ENCODE data around the gene COG7.
"Not testable (repeated sequence)": the region's sequence is repeated elsewhere in the genome, so short reads cannot be mapped to it uniquely, and the experiment has no call there.

The COG7 gene

GRCh38 chr16:23401139-23401538 is 51.9 kb downstream of the COG7 start:
- WGBS (ENCODE audit: insufficient coverage, insufficient read length), result no CpG with 5 or more reads among the region's 8 CpGs
- Histone ChIP-seq H3K27me3 (ENCODE audit: control insufficient read depth, insufficient read depth, low read length) (no peaks in the 10 kb centered on the region), H3K4me1 (ENCODE audit: control insufficient read depth, insufficient read depth, low read length) (peaks cover 11% of the 10 kb centered on the region), H3K36me3 (ENCODE audit: control insufficient read depth, insufficient read depth, low read length) (0 out of 2 replicates have a peak, but pooled peaks cover 2% of the 10 kb centered on the region), H3K4me3 (ENCODE audit: low read length) (no peak overlapping the region), H3K9me3 (ENCODE audit: control insufficient read depth, insufficient read depth, low read length) (no peaks in the 10 kb centered on the region), H3K27ac (ENCODE audit: low read length) (no peak overlapping the region)
- no peak for DNase-seq (ENCODE audit: low read depth, low spot score)

GRCh38 chr16:23400447-23400846 is 52.5 kb downstream of the COG7 start:
- H3K4me3 ChIP-seq (ENCODE audit: low read length); H3K9me3 ChIP-seq (ENCODE audit: control insufficient read depth, insufficient read depth, low read length); H3K36me3 ChIP-seq (ENCODE audit: control insufficient read depth, insufficient read depth, low read length); H3K27ac ChIP-seq (ENCODE audit: low read length); DNase-seq (ENCODE audit: low read depth, low spot score); H3K27me3 ChIP-seq (ENCODE audit: control insufficient read depth, insufficient read depth, low read length): not testable (repeated sequence)
- peaks cover 11% of the 10 kb centered on the region for H3K4me1 ChIP-seq (ENCODE audit: control insufficient read depth, insufficient read depth, low read length)
- WGBS (ENCODE audit: insufficient coverage, insufficient read length), result no CpG with 5 or more reads among the region's 7 CpGs

- Histone ChIP-seq H3K27me3 (ENCODE audit: control insufficient read depth, insufficient read depth, low read length) (no peaks in the 10 kb centered on the region), H3K36me3 (ENCODE audit: control insufficient read depth, insufficient read depth, low read length) (0 out of 2 replicates have a peak, but pooled peaks cover 2% of the 10 kb centered on the region), H3K4me1 (ENCODE audit: control insufficient read depth, insufficient read depth, low read length) (peaks cover 11% of the 10 kb centered on the region), H3K27ac (ENCODE audit: low read length) (no peak overlapping the region), H3K9me3 (ENCODE audit: control insufficient read depth, insufficient read depth, low read length) (no peaks in the 10 kb centered on the region), H3K4me3 (ENCODE audit: low read length) (no peak overlapping the region)
- DNase-seq (ENCODE audit: low read depth, low spot score), result peak; percentile 64
- no CpG with 5 or more reads among the region's 17 CpGs for WGBS (ENCODE audit: insufficient coverage, insufficient read length)
Observed at GRCh38 chr16:23398987-23399805, 53.8 kb downstream of the COG7 start.

GRCh38 chr16:23397464-23397863 is 55.5 kb downstream of the COG7 start:
- Histone ChIP-seq H3K4me1 (ENCODE audit: control insufficient read depth, insufficient read depth, low read length) (peaks cover 11% of the 10 kb centered on the region), H3K27me3 (ENCODE audit: control insufficient read depth, insufficient read depth, low read length) (no peaks in the 10 kb centered on the region), H3K4me3 (ENCODE audit: low read length) (no peak overlapping the region), H3K9me3 (ENCODE audit: control insufficient read depth, insufficient read depth, low read length) (no peaks in the 10 kb centered on the region), H3K27ac (ENCODE audit: low read length) (no peak overlapping the region), H3K36me3 (ENCODE audit: control insufficient read depth, insufficient read depth, low read length) (0 out of 2 replicates have a peak, but pooled peaks cover 2% of the 10 kb centered on the region)
- no peak for DNase-seq (ENCODE audit: low read depth, low spot score)
- WGBS (ENCODE audit: insufficient coverage, insufficient read length), result no CpG with 5 or more reads among the region's 2 CpGs

GRCh38 chr16:23395732-23396131 is 57.3 kb downstream of the COG7 start:
- no peak for DNase-seq (ENCODE audit: low read depth, low spot score)
- no peaks in the 10 kb centered on the region for H3K9me3 ChIP-seq (ENCODE audit: control insufficient read depth, insufficient read depth, low read length)
- H3K27me3 ChIP-seq (ENCODE audit: control insufficient read depth, insufficient read depth, low read length), result no peaks in the 10 kb centered on the region
- peaks cover 11% of the 10 kb centered on the region for H3K4me1 ChIP-seq (ENCODE audit: control insufficient read depth, insufficient read depth, low read length)
- no peak overlapping the region for H3K4me3 ChIP-seq (ENCODE audit: low read length)
- H3K36me3 ChIP-seq (ENCODE audit: control insufficient read depth, insufficient read depth, low read length), result peaks cover 9% of the 10 kb centered on the region; the same call in 1 of the 2 replicates
- no CpG with 5 or more reads among the region's 6 CpGs for WGBS (ENCODE audit: insufficient coverage, insufficient read length)
- H3K27ac ChIP-seq (ENCODE audit: low read length), result no peak overlapping the region

GRCh38 chr16:23394141-23394831 is 58.7 kb downstream of the COG7 start:
- H3K36me3 ChIP-seq (ENCODE audit: control insufficient read depth, insufficient read depth, low read length), result peaks cover 10% of the 10 kb centered on the region; the same call in 1 of the 2 replicates

GRCh38 chr16:23392223-23392600 is 60.8 kb downstream of the COG7 start:
- Histone ChIP-seq H3K36me3 (ENCODE audit: control insufficient read depth, insufficient read depth, low read length) (peaks cover 10% of the 10 kb centered on the region; the same call in 1 of the 2 replicates), H3K9me3 (ENCODE audit: control insufficient read depth, insufficient read depth, low read length) (no peaks in the 10 kb centered on the region)

More at GRCh38 chr16:23394141-23394831, 58.7 kb downstream of the COG7 start:
- Histone ChIP-seq H3K27me3 (ENCODE audit: control insufficient read depth, insufficient read depth, low read length) (no peaks in the 10 kb centered on the region), H3K4me3 (ENCODE audit: low read length) (no peak overlapping the region), H3K4me1 (ENCODE audit: control insufficient read depth, insufficient read depth, low read length) (peaks cover 4% of the 10 kb centered on the region), H3K27ac (ENCODE audit: low read length) (no peak overlapping the region), H3K9me3 (ENCODE audit: control insufficient read depth, insufficient read depth, low read length) (no peaks in the 10 kb centered on the region)
- no CpG with 5 or more reads among the region's 4 CpGs for WGBS (ENCODE audit: insufficient coverage, insufficient read length)
- no peak for DNase-seq (ENCODE audit: low read depth, low spot score)

GRCh38 chr16:23391381-23392222 is 61.4 kb downstream of the COG7 start:
- no peaks in the 10 kb centered on the region for H3K4me1 ChIP-seq (ENCODE audit: control insufficient read depth, insufficient read depth, low read length)
- WGBS (ENCODE audit: insufficient coverage, insufficient read length), result no CpG with 5 or more reads among the region's 17 CpGs
- no peak for DNase-seq (ENCODE audit: low read depth, low spot score)
- H3K36me3 ChIP-seq (ENCODE audit: control insufficient read depth, insufficient read depth, low read length), result peaks cover 10% of the 10 kb centered on the region; the same call in 1 of the 2 replicates
- no peak overlapping the region for H3K27ac ChIP-seq (ENCODE audit: low read length)
- H3K9me3 ChIP-seq (ENCODE audit: control insufficient read depth, insufficient read depth, low read length), result no peaks in the 10 kb centered on the region
- H3K27me3 ChIP-seq (ENCODE audit: control insufficient read depth, insufficient read depth, low read length), result no peaks in the 10 kb centered on the region
- H3K4me3 ChIP-seq (ENCODE audit: low read length), result no peak overlapping the region

More at GRCh38 chr16:23392223-23392600, 60.8 kb downstream of the COG7 start:
- H3K27ac ChIP-seq (ENCODE audit: low read length), result no peak overlapping the region
- H3K4me1 ChIP-seq (ENCODE audit: control insufficient read depth, insufficient read depth, low read length), result no peaks in the 10 kb centered on the region
- no peak for DNase-seq (ENCODE audit: low read depth, low spot score)
- WGBS (ENCODE audit: insufficient coverage, insufficient read length), result no CpG with 5 or more reads among the region's 6 CpGs
- no peaks in the 10 kb centered on the region for H3K27me3 ChIP-seq (ENCODE audit: control insufficient read depth, insufficient read depth, low read length)
- H3K4me3 ChIP-seq (ENCODE audit: low read length), result no peak overlapping the region

GRCh38 chr16:23389936-23390335 is 63.1 kb downstream of the COG7 start:
- not testable (repeated sequence) for DNase-seq (ENCODE audit: low read depth, low spot score); H3K9me3 ChIP-seq (ENCODE audit: control insufficient read depth, insufficient read depth, low read length); H3K4me1 ChIP-seq (ENCODE audit: control insufficient read depth, insufficient read depth, low read length); H3K27me3 ChIP-seq (ENCODE audit: control insufficient read depth, insufficient read depth, low read length); H3K36me3 ChIP-seq (ENCODE audit: control insufficient read depth, insufficient read depth, low read length); H3K4me3 ChIP-seq (ENCODE audit: low read length); H3K27ac ChIP-seq (ENCODE audit: low read length)
- WGBS (ENCODE audit: insufficient coverage, insufficient read length), result no CpG with 5 or more reads among the region's 8 CpGs

GRCh38 chr16:23389201-23389600 is 63.8 kb downstream of the COG7 start:
- WGBS (ENCODE audit: insufficient coverage, insufficient read length), result 100% methylated on average over 3 of the region's 5 CpGs
- no peak overlapping the region for H3K27ac ChIP-seq (ENCODE audit: low read length)
- H3K36me3 ChIP-seq (ENCODE audit: control insufficient read depth, insufficient read depth, low read length), result peaks cover 10% of the 10 kb centered on the region; the same call in 1 of the 2 replicates

More at GRCh38 chr16:23389201-23389600, 63.8 kb downstream of the COG7 start:
- Histone ChIP-seq H3K4me3 (ENCODE audit: low read length) (no peak overlapping the region), H3K9me3 (ENCODE audit: control insufficient read depth, insufficient read depth, low read length) (no peaks in the 10 kb centered on the region), H3K4me1 (ENCODE audit: control insufficient read depth, insufficient read depth, low read length) (no peaks in the 10 kb centered on the region), H3K27me3 (ENCODE audit: control insufficient read depth, insufficient read depth, low read length) (no peaks in the 10 kb centered on the region)
- DNase-seq (ENCODE audit: low read depth, low spot score), result no peak
